Measurements from ENCODE around the gene TSPAN7. TPM values are rescaled to one million over a fixed set of nuclear protein-coding genes. Genes with fewer than 3 reads are reported as not detected.

TSPAN7 gene
- total RNA-seq, 1 experiment from 2014 or later, result 3.5 TPM

DNA sequence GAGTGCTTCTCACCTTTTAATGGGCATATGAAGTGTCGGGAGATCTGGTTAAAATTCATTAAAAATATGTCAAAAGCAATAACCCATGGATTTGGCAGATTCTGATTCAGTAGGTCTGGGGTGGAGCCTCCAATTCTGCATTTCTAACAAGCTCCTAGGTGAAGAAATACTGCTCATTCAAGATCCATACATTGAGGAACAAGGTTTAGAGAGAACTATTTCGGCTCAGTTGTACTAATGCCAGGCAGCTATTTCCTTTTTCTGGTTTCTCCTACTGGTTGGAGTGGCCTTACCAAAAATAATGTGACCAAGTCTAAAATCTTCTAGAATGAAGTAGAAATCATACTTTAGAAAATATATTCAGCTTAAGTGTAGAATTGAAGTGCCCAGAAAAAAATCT, 117.5 kb downstream of the TSPAN7 start:
- H4K20me1 ChIP-seq (ENCODE audit: control insufficient read depth, insufficient read depth, insufficient read length), result no peaks in the 10 kb centered on the region
- no peak overlapping the region for H2BK20ac ChIP-seq (ENCODE audit: low read depth, low read length, poor library complexity, severe bottlenecking)
- TF ChIP-seq, protein P1, sequence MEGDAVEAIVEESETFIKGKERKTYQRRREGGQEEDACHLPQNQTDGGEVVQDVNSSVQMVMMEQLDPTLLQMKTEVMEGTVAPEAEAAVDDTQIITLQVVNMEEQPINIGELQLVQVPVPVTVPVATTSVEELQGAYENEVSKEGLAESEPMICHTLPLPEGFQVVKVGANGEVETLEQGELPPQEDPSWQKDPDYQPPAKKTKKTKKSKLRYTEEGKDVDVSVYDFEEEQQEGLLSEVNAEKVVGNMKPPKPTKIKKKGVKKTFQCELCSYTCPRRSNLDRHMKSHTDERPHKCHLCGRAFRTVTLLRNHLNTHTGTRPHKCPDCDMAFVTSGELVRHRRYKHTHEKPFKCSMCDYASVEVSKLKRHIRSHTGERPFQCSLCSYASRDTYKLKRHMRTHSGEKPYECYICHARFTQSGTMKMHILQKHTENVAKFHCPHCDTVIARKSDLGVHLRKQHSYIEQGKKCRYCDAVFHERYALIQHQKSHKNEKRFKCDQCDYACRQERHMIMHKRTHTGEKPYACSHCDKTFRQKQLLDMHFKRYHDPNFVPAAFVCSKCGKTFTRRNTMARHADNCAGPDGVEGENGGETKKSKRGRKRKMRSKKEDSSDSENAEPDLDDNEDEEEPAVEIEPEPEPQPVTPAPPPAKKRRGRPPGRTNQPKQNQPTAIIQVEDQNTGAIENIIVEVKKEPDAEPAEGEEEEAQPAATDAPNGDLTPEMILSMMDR (conservative IDR thresholded peaks at IDR 0.05), result no peak
- H3K56ac ChIP-seq (ENCODE audit: insufficient read length, low read depth, low read length), result no peak overlapping the region
- H3K79me1 ChIP-seq (ENCODE audit: insufficient read depth, low read depth, low read length, poor library complexity, severe bottlenecking), result no peaks in the 10 kb centered on the region
- H3K27me3 ChIP-seq (ENCODE audit: insufficient read depth, low read length), result no peaks in the 10 kb centered on the region
- H3K18ac ChIP-seq (ENCODE audit: insufficient read length, low read depth, low read length), result no peak overlapping the region
- H3T11ph ChIP-seq (ENCODE audit: low read length), result no peak overlapping the region
- H3K4me1 ChIP-seq (ENCODE audit: insufficient read depth, low read length), result no peaks in the 10 kb centered on the region
- no peak overlapping the region for H4K8ac ChIP-seq (replicated peaks; ENCODE audit: insufficient read length, low read depth, low read length)
- H2BK5ac ChIP-seq (ENCODE audit: insufficient read length, low read length), result no peak overlapping the region
- no peak overlapping the region for H3K4me2 ChIP-seq (ENCODE audit: insufficient read depth, insufficient read length, low read length)
- H3K23ac ChIP-seq (ENCODE audit: insufficient read length, low read depth, low read length), result no peak overlapping the region
- no peak overlapping the region for H4K91ac ChIP-seq (ENCODE audit: insufficient read length, low read depth, low read length)
- DNase-seq, result no peak
- H2BK12ac ChIP-seq (ENCODE audit: insufficient read length, low read depth, low read length), result no peak overlapping the region
- H3K23me2 ChIP-seq (ENCODE audit: insufficient read length, low read depth, low read length, poor library complexity, severe bottlenecking), result no peaks in the 10 kb centered on the region
- H4K5ac ChIP-seq (ENCODE audit: insufficient read length, low read depth, low read length), result no peak overlapping the region
- no peak overlapping the region for H3K4ac ChIP-seq (ENCODE audit: low read depth, low read length)
- H2BK15ac ChIP-seq (ENCODE audit: low read depth, low read length), result no peak overlapping the region
- Mint-ChIP-seq H3K4me3 (no peak overlapping the region), H3K9me3 (peaks cover 56 to 63% of the 10 kb centered on the region in 2 experiments), H3K27me3 (ENCODE audit: low read depth) (no peaks in the 10 kb centered on the region), H3K4me1 (no peaks in the 10 kb centered on the region), H3K27ac (no peak overlapping the region), H3K36me3 (ENCODE audit: insufficient read depth in 1 of 3, low read depth in 3 of 3) (peaks cover 0 to 2% (median 0%) of the 10 kb centered on the region in 3 experiments; a peak in 1 of 7 replicates)
- H3K14ac ChIP-seq (ENCODE audit: insufficient read depth, low read length), result no peak overlapping the region
- no peaks in the 10 kb centered on the region for H3K79me2 ChIP-seq (ENCODE audit: insufficient read depth, low read length)
- no peak overlapping the region for H2AFZ ChIP-seq (ENCODE audit: low read length)
- no CpG with 5 or more reads among the region's 2 CpGs for WGBS (ENCODE audit: extremely low coverage, insufficient read length, low lambda C conversion rate)
- no peaks in the 10 kb centered on the region for H3K9me3 ChIP-seq (ENCODE audit: control insufficient read depth, low read depth, low read length)
- H3K9ac ChIP-seq (ENCODE audit: extremely low read depth, insufficient read length, low read length), result no peak overlapping the region
- no peak overlapping the region for H3K27ac ChIP-seq (ENCODE audit: insufficient read length, low read depth, low read length)
- H2BK120ac ChIP-seq (ENCODE audit: low read depth, low read length, poor library complexity, severe bottlenecking), result no peak overlapping the region
- no peak overlapping the region for H2AK5ac ChIP-seq (ENCODE audit: insufficient read length, low read length)

Data from H9 (cell line).